Fibroblast of skin of right biceps (primary cell): ENCODE results near the gene HEPACAM.

Experiments
- DNase-seq: peaks from one replicate; pipeline ENCODE4 v3.0.0-alpha.2; 2013

Gene HEPACAM

GRCh38 chr11:124942466-124943253, 6.8 kb upstream of the HEPACAM start:
- DNase-seq, result no peak

DNA sequence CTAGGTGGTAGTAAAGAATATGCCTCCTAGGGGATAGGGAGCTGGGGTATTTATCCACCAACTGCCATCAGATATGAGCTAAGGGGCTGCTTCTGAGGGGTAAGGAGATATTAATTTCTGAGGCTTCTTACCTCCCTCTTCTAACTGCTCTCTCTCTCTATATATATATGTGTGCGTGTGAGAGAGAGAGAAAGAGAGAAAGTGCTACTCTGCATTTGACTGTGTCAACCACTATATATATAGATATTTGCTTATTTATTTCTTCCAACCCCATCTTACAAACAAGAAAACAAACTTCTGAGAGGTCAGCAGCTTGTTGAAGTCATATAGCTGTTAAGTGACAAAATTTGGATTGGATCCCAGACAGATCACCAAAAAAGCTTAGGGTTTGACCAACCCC, 5.9 kb upstream of the HEPACAM start:
- no peak for DNase-seq

GRCh38 chr11:124938970-124939369, 3.1 kb upstream of the HEPACAM start:
- DNase-seq, result no peak

- DNase-seq, result no peak
These were observed 2.4 kb upstream of the HEPACAM start for GRCh38 chr11:124938206-124938765.

DNA sequence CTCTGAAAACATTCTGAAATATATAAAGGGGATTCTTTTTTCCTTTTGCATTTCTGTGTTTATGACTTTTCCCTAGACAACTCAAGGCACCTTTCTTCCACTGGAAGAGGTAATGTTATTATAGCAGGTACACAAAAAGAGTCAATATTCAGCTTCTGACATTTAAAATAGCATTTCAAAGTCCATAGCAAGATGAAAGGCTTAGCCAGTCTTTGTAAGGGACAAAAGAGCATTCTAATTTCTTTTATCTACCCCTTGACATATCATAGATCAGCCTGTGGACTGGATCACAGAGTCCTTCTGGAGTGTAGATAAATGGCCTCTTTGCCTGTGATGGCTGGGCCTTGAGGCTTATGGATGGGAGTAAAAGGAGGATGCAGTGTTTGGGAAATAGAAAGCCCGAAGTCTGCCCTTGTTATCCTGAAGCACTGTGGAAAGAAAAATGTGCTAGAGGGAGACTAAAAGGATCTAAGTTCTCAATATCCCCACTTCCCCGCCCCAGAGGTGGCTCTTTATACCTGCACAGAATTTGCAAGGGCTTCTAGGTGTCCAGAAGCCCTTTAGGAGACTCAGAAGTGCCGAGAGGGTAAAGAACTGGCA, 1.6 kb upstream of the HEPACAM start:
- DNase-seq, result no peak

GRCh38 chr11:124934862-124935547, 842 bp downstream of the HEPACAM start:
- peak; percentile 68 for DNase-seq

GRCh38 chr11:124930799-124931198, 5.0 kb downstream of the HEPACAM start:
- no peak for DNase-seq

GRCh38 chr11:124928942-124929665, 6.7 kb downstream of the HEPACAM start:
- no peak for DNase-seq

GRCh38 chr11:124923296-124923695, 12.6 kb downstream of the HEPACAM start:
- no peak for DNase-seq

DNA sequence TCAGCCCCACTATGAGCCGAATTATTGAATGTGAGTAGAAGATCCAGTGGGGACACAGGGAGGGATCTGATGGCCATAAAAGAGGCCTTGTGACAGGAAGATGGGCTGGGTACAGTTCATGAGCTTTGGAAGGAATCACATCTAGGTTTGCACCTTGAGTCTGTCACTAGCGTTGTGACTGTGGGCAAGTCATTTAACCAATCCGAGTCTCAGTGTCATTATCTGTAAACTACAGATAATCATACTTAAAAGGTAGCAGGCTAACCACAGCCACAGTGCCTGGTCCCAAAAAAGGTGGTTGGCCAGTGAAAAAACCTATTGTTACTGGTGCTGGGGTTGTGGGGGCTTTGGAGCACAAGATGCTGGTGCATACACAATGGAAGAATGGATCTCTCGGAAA, 13.0 kb downstream of the HEPACAM start:
- no peak for DNase-seq

GRCh38 chr11:124920870-124921609, 14.8 kb downstream of the HEPACAM start:
- peak; percentile 80 for DNase-seq

DNA sequence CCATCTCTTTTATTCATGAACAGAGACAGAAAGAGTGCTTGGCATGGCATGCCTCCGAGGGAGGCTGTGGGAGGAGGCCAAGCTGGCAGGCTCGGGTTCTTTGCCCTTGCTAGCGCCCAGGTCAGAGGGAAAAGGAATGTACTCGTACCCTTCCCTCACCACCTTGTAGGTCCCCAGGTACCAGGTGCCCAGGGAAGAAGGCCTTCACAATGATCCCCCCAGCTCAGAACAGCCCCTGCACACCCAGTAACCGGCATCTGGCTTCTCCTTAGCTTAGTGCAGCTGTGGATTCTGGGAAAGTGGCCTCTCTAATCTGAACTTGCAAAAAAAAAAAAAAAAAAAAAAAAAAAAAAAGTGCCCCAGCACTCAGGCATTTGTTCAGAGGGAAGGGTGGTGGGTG, 15.5 kb downstream of the HEPACAM start:
- no peak for DNase-seq

- DNase-seq, result no peak
These were observed 15.9 kb downstream of the HEPACAM start for GRCh38 chr11:124919898-124920297.

GRCh38 chr11:124918950-124919349, 16.9 kb downstream of the HEPACAM start, which contains the start of gene HEPN1:
TSS of gene HEPN1 (plus strand) at chr11:124919250.
- no peak for DNase-seq

GRCh38 chr11:124917115-124917637, 18.7 kb downstream of the HEPACAM start:
- no peak for DNase-seq

GRCh38 chr11:124916370-124916710, 19.5 kb downstream of the HEPACAM start:
- DNase-seq, result no peak

GRCh38 chr11:124915541-124916369, 20.1 kb downstream of the HEPACAM start:
- peak; percentile 45 for DNase-seq

DNA sequence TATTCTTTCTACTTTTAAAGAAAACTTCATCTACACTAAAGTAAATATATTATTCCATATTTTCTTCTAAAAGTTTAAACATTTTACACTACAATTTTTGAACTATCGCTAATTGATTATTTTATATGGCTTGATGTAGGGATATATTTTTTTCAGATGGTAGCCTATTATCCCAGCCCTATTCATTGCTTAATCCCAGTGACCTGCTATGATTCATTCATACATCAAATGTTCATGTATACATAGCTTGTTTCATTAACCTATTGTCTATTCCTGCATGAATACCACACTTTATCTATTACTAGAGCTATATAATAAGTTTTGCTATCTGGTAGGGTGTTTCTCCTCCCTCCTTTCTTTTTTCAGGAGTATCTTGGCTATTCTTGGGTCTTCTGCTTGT, 33.2 kb downstream of the HEPACAM start:
- DNase-seq, result no peak

DNA sequence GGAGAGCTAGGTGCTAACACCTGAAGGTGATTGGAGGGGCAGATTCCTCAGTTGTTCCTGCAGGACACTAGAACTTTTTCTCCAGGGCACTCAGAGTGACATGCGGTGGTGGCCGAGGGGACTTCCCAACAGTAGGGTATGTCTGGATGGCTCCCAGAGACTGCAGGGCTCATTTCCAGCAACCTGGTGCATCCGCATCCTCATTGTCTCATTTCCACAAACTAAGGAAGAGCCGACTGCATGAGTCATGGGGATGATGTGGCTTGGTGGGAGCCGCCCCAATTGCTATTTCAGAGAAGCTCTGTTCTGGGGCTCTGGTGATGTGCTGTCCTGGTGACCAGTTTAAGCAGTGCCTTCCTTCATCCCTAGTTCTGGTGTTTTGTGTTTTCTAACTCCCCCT, 35.4 kb downstream of the HEPACAM start:
- DNase-seq, result peak; percentile 96

GRCh38 chr11:124899383-124900145, 36.3 kb downstream of the HEPACAM start:
- DNase-seq, result peak; percentile 42
